Hepatocyte (in vitro differentiated cells): Measurements from ENCODE around the gene BIVM. TPM values are rescaled to one million over a fixed set of nuclear protein-coding genes. Genes with fewer than 3 reads are reported as not detected.
"Not testable (repeated sequence)": the region's sequence is repeated elsewhere in the genome, so short reads cannot be mapped to it uniquely, and the experiment has no call there.

Experiments used
- DNase-seq: peaks from one replicate; pipeline ENCODE4 v3.0.0-alpha.2; 2016; ENCODE audit warnings: low spot score
- H2AFZ ChIP-seq: fragments of 200-600 bp; sonication (generic); 2 replicates; pipeline ENCODE4 v1.6.0; 2016; ENCODE audit warnings: antibody characterized with exemption, mild to moderate bottlenecking
- H3K27ac ChIP-seq: fragments of 200-600 bp; sonication (generic); 2 replicates; pipeline ENCODE4 v1.5.1; 2016; ENCODE audit warnings: mild to moderate bottlenecking
- H3K27me3 ChIP-seq: fragments of 200-600 bp; sonication (generic); 2 replicates; pipeline ENCODE4 v1.6.1; 2016
- H3K36me3 ChIP-seq: fragments of 200-600 bp; sonication (generic); replicated peaks from 2 replicates; pipeline ENCODE4 v1.5.1; 2016; ENCODE audit warnings: low read depth; ENCODE audit not compliant: insufficient read depth
- H3K4me1 ChIP-seq: fragments of 200-600 bp; sonication (generic); 2 replicates; pipeline ENCODE4 v1.5.1; 2016; ENCODE audit warnings: mild to moderate bottlenecking, moderate library complexity; ENCODE audit not compliant: insufficient read depth
- H3K4me2 ChIP-seq: fragments of 200-600 bp; sonication (generic); 2 replicates; pipeline ENCODE4 v1.6.0; 2016
- H3K4me3 ChIP-seq: fragments of 200-600 bp; sonication (generic); 2 replicates; pipeline ENCODE4 v1.5.1; 2016; ENCODE audit warnings: mild to moderate bottlenecking
- H3K79me2 ChIP-seq: fragments of 200-600 bp; sonication (generic); 2 replicates; pipeline ENCODE4 v1.6.0; 2017; ENCODE audit warnings: mild to moderate bottlenecking
- H3K9me2 ChIP-seq: fragments of 200-600 bp; sonication (generic); replicated peaks from 2 replicates; pipeline ENCODE4 v1.6.0; 2017; ENCODE audit warnings: mild to moderate bottlenecking; ENCODE audit not compliant: insufficient read depth
- H3K9me3 ChIP-seq: fragments of 200-600 bp; sonication (generic); 2 replicates; pipeline ENCODE4 v1.5.1; 2016; ENCODE audit warnings: low read depth, mild to moderate bottlenecking
- H4K20me1 ChIP-seq: fragments of 200-600 bp; sonication (generic); 2 replicates; pipeline ENCODE4 v1.6.0; 2016; ENCODE audit warnings: mild to moderate bottlenecking; ENCODE audit not compliant: insufficient read depth, poor library complexity, severe bottlenecking
- CTCF ChIP-seq: fragments of 200-600 bp; sonication (generic); IDR thresholded peaks from 2 replicates; pipeline ENCODE4 v1.5.1; 2016; ENCODE audit warnings: antibody characterized with exemption, mild to moderate bottlenecking; ENCODE audit not compliant: poor library complexity
- EZH2 ChIP-seq: fragments of 200-600 bp; sonication (generic); IDR thresholded peaks from 2 replicates; pipeline ENCODE4 v1.6.1; 2016; ENCODE audit warnings: antibody characterized with exemption, mild to moderate bottlenecking, borderline replicate concordance
- EZH2phosphoT487 ChIP-seq: fragments of 200-600 bp; sonication (generic); IDR thresholded peaks from one replicate; pipeline ENCODE4 v1.6.1; 2018; ENCODE audit warnings: antibody characterized with exemption, mild to moderate bottlenecking, low read depth, moderate library complexity; ENCODE audit not compliant: unreplicated experiment, severe bottlenecking
- WGBS: methylation state at CpG from one replicate; pipeline ENCODE4 v1.1.6; 2016; ENCODE audit warnings: low lambda C conversion rate; ENCODE audit errors: missing lambda C conversion rate; 5-methylcytosine and 5-hydroxymethylcytosine counted together
- polyA plus RNA-seq: library from polyadenylated mRNA; unstranded; fragments of >200 nt; fragmentation: Nextera tagmentation; extraction: Ambion mirVana; gene quantifications from 2 replicates; pipeline ENCODE4 v1.2.1, GENCODE V29; 2016
- total RNA-seq: library from RNA; depleted of rRNA; stranded (reverse); fragments of >200 nt; gene quantifications from 2 replicates; pipeline ENCODE4 v1.2.3, GENCODE V29; 2014

BIVM gene
- total and polyA plus RNA-seq, 2 experiments from 2014 or later = 10.7 to 33.5 TPM

GRCh38 chr13:102779436-102780159, 19.3 kb upstream of the BIVM start:
- H4K20me1 ChIP-seq = no peaks in the 10 kb centered on the region
- no peak overlapping the region for H2AFZ ChIP-seq
- H3K36me3 ChIP-seq = no peaks in the 10 kb centered on the region
- no peaks in the 10 kb centered on the region for H3K27me3 ChIP-seq
- no peak for TF ChIP-seq EZH2
- TF ChIP-seq CTCF = no peak
- TF ChIP-seq EZH2phosphoT487 = no peak
- no peak overlapping the region for H3K4me2 ChIP-seq
- 61% methylated on average over 5 of the region's 5 CpGs for WGBS
- peak overlapping the region; percentile 28 for H3K27ac ChIP-seq
- no peak for DNase-seq
- no peaks in the 10 kb centered on the region for H3K9me2 ChIP-seq
- H3K9me3 ChIP-seq = no peaks in the 10 kb centered on the region
- H3K79me2 ChIP-seq = no peaks in the 10 kb centered on the region
- H3K4me1 ChIP-seq = no peaks in the 10 kb centered on the region
- no peak overlapping the region for H3K4me3 ChIP-seq

DNA sequence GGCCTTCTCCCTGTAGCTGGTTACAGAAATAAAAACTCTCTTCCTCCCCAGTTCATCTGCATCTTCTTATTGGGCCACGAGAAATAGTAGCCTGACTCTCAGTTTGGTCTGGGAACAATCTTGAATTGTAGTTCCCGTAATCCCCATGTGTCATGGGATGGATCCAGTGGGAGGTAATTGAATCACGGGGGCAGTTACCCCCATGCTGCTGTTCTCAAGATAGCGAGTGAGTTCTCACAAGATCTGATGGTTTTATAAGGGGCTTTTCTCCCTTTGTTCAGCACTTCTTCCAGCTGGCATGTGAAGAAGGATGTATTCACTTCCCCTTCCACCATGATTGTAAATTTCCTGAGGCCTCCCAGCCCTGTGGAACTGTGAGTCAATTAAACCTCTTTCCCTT, 18.3 kb upstream of the BIVM start:
- 59% methylated on average over 4 of the region's 4 CpGs for WGBS
- not testable (repeated sequence) for H3K4me1 ChIP-seq, H3K27me3 ChIP-seq, H3K9me3 ChIP-seq, DNase-seq, H3K4me2 ChIP-seq, H3K9me2 ChIP-seq, H2AFZ ChIP-seq, H3K79me2 ChIP-seq, H4K20me1 ChIP-seq, H3K4me3 ChIP-seq, H3K36me3 ChIP-seq
- peak overlapping the region; percentile 28 for H3K27ac ChIP-seq

DNA sequence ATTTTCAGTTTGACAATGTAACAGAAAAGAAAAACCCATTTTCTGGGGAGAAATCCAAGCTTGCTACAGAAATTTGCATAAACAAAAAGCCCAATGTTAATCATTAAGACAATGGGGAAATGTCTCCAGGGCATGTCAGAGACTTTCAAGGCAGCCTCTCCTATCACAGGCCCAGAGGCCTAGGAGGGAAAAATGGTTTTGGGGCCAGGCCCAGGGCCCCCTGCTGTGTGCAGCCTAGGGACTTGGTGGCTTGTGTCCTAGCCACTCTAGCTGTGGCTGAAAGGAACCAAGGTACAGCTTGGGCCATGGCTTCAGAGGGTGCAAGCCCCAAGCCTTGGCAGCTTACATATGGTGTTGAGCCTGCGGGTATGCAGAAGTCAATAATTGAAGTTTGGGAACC, 17.3 kb upstream of the BIVM start:
- no peaks in the 10 kb centered on the region for H4K20me1 ChIP-seq
- no peak for DNase-seq
- no peaks in the 10 kb centered on the region for H3K9me3 ChIP-seq
- 95% methylated on average over 1 of the region's 1 CpG for WGBS
- no peaks in the 10 kb centered on the region for H3K79me2 ChIP-seq
- no peaks in the 10 kb centered on the region for H3K9me2 ChIP-seq
- no peaks in the 10 kb centered on the region for H3K4me1 ChIP-seq
- H3K4me2 ChIP-seq = no peak overlapping the region
- H3K4me3 ChIP-seq = no peak overlapping the region
- TF ChIP-seq CTCF = no peak
- no peak for TF ChIP-seq EZH2phosphoT487
- TF ChIP-seq EZH2 = no peak
- no peaks in the 10 kb centered on the region for H3K27me3 ChIP-seq
- H2AFZ ChIP-seq = no peak overlapping the region
- H3K27ac ChIP-seq = no peak overlapping the region
- no peaks in the 10 kb centered on the region for H3K36me3 ChIP-seq

DNA sequence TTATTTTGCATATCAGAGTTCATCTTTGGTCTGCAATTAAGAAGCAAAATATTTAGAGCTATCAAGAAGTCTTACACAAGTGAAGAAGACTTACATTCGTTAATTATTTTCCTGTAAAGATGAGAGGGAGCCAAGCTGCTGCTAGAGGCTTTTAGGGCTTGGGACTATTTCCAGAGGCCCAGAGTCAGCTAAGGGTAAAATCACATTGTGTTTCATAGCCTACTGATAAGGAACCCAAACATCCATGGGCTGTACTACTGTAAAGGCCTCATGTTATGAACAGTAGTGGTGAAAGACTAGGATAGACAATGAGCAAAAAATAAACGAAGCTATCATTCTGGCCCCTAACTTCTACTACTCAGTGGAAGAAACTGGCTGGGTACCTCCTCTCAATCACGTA, 14.4 kb upstream of the BIVM start:
- no peaks in the 10 kb centered on the region for H3K36me3 ChIP-seq
- H3K9me3 ChIP-seq = no peaks in the 10 kb centered on the region
- TF ChIP-seq EZH2phosphoT487 (no peak), EZH2 (no peak), CTCF (no peak)
- H3K79me2 ChIP-seq = no peaks in the 10 kb centered on the region
- H3K27me3 ChIP-seq = no peaks in the 10 kb centered on the region
- H2AFZ ChIP-seq = no peak overlapping the region
- no peak overlapping the region for H3K4me2 ChIP-seq
- no peak for DNase-seq
- no peaks in the 10 kb centered on the region for H3K9me2 ChIP-seq
- H4K20me1 ChIP-seq = no peaks in the 10 kb centered on the region
- no peaks in the 10 kb centered on the region for H3K4me1 ChIP-seq
- 80% methylated on average over 3 of the region's 3 CpGs for WGBS
- no peak overlapping the region for H3K27ac ChIP-seq
- H3K4me3 ChIP-seq = no peak overlapping the region
